Fibroblast of skin of scalp (primary cell): ENCODE measurements around the gene EMILIN2.
"Not testable (repeated sequence)": the region's sequence is repeated elsewhere in the genome, so short reads cannot be mapped to it uniquely, and the experiment has no call there.

Experiments
- DNase-seq: peaks from one replicate; pipeline ENCODE4 v3.0.0-alpha.2; 2013

EMILIN2 gene

GRCh38 chr18:2845172-2845571 lies 1.6 kb upstream of the EMILIN2 start:
- DNase-seq: no peak

- DNase-seq: peak; percentile 52
Measured at GRCh38 chr18:2847317-2848246, 776 bp downstream of the EMILIN2 start.

DNA sequence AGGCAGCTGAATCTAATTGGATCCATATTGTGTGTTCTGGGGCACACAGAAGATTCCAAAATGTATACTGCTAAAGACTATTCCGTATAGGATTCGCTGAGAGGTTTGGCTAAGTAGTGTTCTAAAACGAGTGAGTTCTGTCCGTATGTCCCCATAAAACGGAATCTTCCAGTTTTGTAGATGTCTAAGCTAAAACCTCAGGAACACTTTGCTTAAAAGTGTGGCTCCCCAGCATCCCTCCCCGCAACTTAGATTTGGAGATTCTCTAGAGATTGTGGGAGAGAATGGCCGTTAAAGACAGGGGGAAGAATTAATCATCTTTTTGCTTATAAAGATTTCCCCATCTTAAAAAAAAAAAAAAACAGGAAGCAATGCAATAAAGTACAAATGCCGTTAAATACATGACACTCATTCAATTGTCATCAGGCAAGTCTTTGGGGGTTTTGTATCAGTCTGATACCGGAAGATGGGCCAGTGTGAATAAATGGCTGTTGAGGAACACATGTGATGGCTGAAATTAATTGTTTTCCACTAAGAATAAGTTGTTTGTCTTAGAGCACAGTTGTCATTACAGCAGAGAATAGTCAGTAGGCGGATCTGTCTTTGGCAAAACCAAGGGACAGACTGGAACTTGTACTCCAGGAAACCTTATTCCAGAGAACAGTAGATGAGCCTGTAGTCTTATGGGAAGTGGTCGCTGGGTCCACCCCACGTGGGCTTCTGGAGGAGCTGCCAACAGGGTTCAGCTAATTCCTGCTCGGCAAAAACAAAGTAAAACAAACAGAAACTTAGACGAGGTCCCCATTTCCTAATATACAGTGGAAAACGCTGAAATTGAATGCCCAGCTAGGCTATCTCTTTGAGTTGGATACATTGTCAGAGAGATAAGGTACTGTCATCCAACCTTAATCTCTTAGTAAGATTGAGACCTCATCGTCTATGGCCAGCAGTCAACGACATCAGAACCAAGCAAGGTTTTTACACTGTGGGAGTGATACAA lies 1.7 kb downstream of the EMILIN2 start:
- peak; percentile 18 for DNase-seq

DNA sequence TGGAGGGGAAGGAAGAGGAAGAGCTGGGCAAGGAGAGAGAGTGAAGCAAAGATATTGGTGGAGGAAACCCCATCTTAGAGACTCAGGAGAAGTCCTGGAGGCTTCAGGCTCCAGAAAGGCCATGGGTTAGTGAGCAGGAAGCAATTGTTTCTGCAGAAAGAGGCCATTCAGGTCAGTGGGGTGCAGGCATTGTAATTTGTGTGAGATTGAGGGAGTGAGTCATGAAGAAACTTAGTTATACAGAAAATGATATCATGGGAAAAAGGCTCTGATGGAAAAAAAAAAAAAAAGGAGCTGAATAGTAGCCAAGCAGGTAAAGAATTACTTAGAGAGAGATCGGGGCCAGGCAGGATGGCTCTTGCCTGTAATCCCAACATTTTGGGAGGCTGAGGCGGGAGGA lies 4.0 kb downstream of the EMILIN2 start:
- DNase-seq: no peak

DNA sequence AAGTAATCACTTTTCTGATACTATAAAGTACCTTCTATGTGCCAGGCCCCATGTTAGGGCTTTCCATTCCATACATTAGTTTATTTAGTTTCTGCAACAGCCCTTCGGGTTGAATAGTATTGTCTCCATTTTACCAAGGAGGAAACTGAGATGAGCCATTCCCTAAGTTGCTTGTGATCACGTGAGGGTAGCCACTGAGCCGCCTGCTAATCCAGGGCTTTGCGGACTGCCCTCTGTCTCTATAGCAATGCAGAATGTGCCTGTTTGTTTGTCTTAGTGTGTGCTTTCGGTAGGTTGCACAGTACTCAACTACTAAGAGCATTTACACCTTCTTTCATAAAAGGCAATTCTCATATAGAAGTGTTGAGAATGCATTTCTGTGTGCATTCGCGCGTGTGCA lies 5.0 kb downstream of the EMILIN2 start:
- DNase-seq: no peak

GRCh38 chr18:2852460-2852859 lies 5.7 kb downstream of the EMILIN2 start:
- DNase-seq: not testable (repeated sequence)

- no peak for DNase-seq
Measured at GRCh38 chr18:2853173-2853925, 6.5 kb downstream of the EMILIN2 start.

GRCh38 chr18:2853926-2854664 lies 7.3 kb downstream of the EMILIN2 start:
- DNase-seq: peak; percentile 47

DNA sequence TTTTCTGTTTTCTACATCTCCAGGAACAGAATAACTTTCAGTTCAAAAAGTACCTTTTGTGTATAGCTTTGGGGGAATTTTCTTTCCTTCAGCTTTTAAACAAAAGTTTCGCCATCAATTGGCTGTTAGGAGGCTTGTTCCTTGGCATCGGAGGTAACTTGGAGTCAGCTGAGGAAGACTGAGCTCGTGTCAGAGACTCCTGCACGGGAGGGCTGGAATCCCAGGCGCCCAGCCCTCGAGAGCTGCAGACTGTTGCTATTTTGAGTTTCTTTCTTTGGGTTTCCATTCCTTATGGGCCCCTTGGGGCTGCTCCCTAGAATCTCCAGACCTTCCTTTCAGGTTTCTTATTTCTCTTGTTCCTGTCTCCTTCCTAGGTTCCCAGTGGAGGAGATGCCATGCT lies 8.1 kb downstream of the EMILIN2 start:
- DNase-seq: peak; percentile 52

DNA sequence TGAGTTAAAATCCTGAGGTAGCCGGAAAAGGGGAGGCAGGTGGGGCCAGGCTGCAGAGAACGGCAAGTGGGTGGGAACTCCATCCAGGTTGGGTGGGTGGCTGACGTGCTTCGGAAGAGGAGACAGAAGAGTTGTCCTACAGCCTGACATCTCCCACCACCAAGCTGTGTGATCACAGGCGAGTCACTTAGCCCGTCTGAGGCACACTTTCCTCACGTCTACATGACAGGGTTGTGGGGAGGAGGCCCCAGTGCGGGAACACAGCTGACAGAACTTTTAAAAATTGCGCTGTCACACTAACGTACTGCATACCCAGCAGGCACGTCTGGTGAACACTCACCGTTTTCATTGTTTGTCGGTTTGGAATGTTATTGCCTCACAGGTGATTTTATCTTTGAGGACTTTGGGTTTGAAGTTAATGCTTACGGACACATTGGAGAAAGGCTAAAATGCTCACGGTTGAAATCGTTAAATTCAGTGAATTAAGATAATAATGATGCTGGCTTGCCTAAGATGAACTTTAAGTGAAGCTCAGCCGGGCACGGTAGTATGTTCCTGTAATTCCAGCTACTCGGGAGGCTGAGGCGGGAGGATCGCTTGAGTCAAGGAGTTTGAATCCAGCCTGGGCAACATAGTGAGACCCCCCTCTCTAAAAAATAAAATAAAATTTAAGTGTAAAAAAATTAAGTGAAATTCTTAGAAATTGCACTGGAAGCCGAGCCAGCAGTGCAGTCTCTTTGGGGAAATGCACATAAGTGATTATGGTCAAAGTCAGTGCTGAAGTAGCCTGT lies 8.9 kb downstream of the EMILIN2 start:
- DNase-seq: peak; percentile 24

- no peak for DNase-seq
Measured at GRCh38 chr18:2856547-2857170, 9.9 kb downstream of the EMILIN2 start.

DNA sequence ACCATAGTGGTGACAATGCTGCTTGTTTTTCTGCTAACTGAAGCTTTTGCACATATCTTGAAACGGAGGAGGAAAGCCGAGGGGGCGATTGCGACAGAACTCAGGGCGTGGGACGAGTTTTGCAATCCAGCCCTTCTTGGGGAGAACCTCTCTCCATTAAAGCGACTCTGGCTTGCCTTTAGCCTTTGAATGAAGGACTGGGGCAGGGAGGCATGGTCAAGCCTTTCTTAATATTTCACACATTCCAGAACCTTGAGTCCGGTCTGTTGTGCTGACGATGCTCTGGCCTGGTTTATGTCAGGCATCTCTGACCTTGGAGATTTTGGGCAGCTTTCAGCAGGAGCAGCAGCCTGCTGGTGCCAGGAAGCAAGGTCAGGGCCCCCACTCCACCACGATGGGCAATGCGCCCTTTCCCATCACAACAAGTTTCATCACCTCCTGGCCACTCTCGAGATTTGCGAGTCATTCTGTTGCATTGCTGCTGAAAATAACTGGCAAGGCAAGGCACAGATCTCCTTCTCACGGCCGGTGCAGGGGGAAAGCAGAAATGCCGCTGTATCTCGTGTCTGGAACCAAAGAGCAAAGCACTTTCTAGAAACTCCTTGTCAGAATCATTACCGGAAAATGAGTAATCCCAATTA lies 10.8 kb downstream of the EMILIN2 start:
- peak; percentile 90 for DNase-seq

DNA sequence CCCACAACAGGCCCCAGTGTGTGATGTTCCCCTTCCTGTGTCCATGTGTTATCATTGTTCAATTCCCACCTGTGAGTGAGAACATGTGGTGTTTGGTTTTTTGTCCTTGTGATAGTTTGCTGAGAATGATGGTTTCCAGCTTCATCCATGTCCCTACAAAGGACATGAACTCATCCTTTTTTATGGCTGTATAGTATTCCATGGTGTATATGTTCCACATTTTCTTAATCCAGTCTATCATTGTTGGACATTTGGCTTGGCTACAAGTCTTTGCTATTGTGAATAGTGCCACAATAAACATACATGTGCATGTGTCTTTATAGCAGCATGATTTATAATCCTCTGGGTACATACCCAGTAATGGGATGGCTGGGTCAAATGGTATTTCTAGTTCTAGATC lies 13.6 kb downstream of the EMILIN2 start:
- not testable (repeated sequence) for DNase-seq

DNA sequence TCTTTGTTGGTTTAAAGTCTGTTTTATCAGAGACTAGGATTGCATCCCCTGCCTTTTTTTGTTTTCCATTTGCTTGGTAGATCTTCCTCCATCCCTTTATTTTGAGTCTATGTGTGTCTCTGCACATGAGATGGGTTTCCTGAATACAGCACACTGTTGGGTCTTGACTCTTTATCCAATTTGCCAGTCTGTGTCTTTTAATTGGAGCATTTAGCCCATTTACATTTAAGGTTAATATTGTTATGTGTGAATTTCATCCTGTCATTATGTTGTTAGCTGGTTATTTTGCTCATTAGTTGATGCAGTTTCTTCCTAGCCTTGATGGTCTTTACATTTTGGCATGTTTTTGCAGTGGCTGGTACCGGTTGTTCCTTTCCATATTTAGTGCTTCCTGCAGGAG lies 17.2 kb downstream of the EMILIN2 start:
- not testable (repeated sequence) for DNase-seq

- not testable (repeated sequence) for DNase-seq
Measured at GRCh38 chr18:2866465-2866864, 19.7 kb downstream of the EMILIN2 start.

GRCh38 chr18:2869207-2869606 lies 22.4 kb downstream of the EMILIN2 start:
- DNase-seq: no peak

DNA sequence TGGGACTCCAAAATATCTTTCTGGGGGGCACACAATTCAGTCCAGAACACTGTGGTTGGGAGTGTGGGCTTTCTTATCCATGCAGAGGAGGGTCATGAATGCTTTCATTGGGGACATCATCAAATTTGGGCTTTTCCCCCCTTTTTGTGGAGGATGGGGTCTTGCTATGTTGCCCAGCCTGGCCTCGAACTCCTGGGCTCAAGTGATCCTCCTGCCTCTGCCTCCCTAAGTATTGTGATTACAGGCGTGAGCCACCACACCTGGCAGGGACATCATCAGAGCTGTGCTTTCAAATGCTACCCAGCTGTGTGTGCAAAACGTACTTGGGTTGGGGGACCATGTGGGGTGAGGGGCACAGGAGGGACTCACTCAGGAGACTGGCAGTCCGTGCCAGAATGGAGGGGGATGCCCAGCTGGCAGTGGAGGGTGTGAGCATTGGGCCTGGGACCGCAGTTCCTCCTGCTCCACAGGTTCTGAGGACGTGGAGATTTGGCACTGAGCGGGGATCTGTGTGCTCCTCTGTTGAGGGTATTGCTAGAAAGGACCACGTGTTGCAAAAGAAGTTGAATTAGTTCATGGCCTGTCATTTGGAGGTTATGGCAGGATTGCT lies 24.4 kb downstream of the EMILIN2 start:
- DNase-seq: no peak

- DNase-seq: no peak
Measured at GRCh38 chr18:2872095-2872494, 25.3 kb downstream of the EMILIN2 start.

DNA sequence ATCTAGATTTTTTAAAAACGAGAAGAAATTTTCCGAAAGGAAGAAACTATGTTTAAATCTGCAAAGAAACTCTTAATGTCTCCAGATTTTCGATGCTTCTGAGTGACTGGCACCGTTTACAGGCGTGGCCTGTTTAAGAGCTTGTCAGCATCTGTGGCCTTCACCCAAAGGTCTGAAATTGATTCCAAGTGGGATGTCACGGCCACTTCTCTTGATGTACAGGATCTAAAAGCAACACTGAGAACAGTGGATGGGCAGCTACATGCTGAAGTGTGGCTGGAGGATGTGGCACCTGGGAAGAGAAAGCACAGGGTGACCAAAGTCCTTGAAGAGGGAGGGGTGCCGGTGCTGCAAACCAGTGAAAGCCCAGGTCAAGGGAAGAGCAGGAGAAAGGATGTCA lies 28.0 kb downstream of the EMILIN2 start:
- no peak for DNase-seq
